Mesenchymal stem cell (in vitro differentiated cells and primary cell): Measurements from ENCODE around the gene OSBPL9.
"Not testable (repeated sequence)": the region's sequence is repeated elsewhere in the genome, so short reads cannot be mapped to it uniquely, and the experiment has no call there.

ENCODE experiments used
- DNase-seq: peaks from one replicate; pipeline ENCODE4 v3.0.0-alpha.2; 2013
- H2AFZ ChIP-seq: one replicate; pipeline ENCODE4 v1.6.1; 2013; ENCODE audit warnings: low read depth, mild to moderate bottlenecking, control low read depth, inconsistent platforms, low read length, moderate library complexity
- H2AK5ac ChIP-seq: 2 replicates; pipeline ENCODE4 v1.6.1; 2013; ENCODE audit warnings: low read length, moderate library complexity, mild to moderate bottlenecking, inconsistent platforms; ENCODE audit not compliant: severe bottlenecking
- H2BK120ac ChIP-seq: one replicate; pipeline ENCODE4 v1.6.1; 2013; ENCODE audit warnings: low read depth, mild to moderate bottlenecking, inconsistent platforms, low read length, moderate library complexity
- H2BK12ac ChIP-seq, 2 experiments: one replicate each; pipeline ENCODE4 v1.6.1; 2013; ENCODE audit warnings: inconsistent platforms in 2 of 2, low read length in 2 of 2, mild to moderate bottlenecking in 2 of 2, moderate library complexity in 2 of 2, control low read depth in 1 of 2
- H2BK15ac ChIP-seq: one replicate; pipeline ENCODE4 v1.6.1; 2013; ENCODE audit warnings: mild to moderate bottlenecking, low read depth, inconsistent platforms; ENCODE audit not compliant: poor library complexity, severe bottlenecking
- H2BK5ac ChIP-seq: 2 replicates; pipeline ENCODE4 v1.6.1; 2013; ENCODE audit warnings: low read depth, mild to moderate bottlenecking, low read length, control low read depth, inconsistent platforms; ENCODE audit not compliant: poor library complexity, severe bottlenecking
- H3K14ac ChIP-seq, 2 experiments: one replicate each; pipeline ENCODE4 v1.6.1; 2013; ENCODE audit warnings: inconsistent platforms in 2 of 2, low read length in 2 of 2, control low read depth in 1 of 2, mild to moderate bottlenecking in 1 of 2, moderate library complexity in 1 of 2
- H3K18ac ChIP-seq, 2 experiments: one replicate each; pipeline ENCODE4 v1.6.1; 2013; ENCODE audit warnings: inconsistent platforms in 2 of 2, low read length in 2 of 2, control low read depth in 1 of 2, low read depth in 1 of 2, mild to moderate bottlenecking in 1 of 2
- H3K23ac ChIP-seq, 2 experiments: one replicate each; pipeline ENCODE4 v1.6.1; 2013; ENCODE audit warnings: inconsistent platforms in 2 of 2, low read length in 2 of 2, mild to moderate bottlenecking in 2 of 2, moderate library complexity in 2 of 2, control low read depth in 1 of 2
- H3K27ac ChIP-seq: 2 replicates; pipeline ENCODE4 v1.5.1; 2013; ENCODE audit warnings: mild to moderate bottlenecking, moderate library complexity, low read length, control low read depth, inconsistent platforms; ENCODE audit not compliant: poor library complexity, severe bottlenecking
- H3K27me3 ChIP-seq, 2 experiments: 2 replicates each; pipeline versions ENCODE4 v1.6.1 to v1.7.0; 2013; ENCODE audit warnings: low read length in 2 of 2, mild to moderate bottlenecking in 2 of 2, moderate library complexity in 2 of 2, control low read depth in 1 of 2, inconsistent platforms in 1 of 2; ENCODE audit not compliant: control insufficient read depth in 1 of 2, insufficient read depth in 1 of 2
- H3K36me3 ChIP-seq, 2 experiments: 2 replicates each; pipeline versions ENCODE4 v1.6.1 to v1.7.0; 2013; ENCODE audit warnings: low read length in 2 of 2, control low read depth in 1 of 2, inconsistent platforms in 1 of 2, low read depth in 1 of 2, mild to moderate bottlenecking in 1 of 2; ENCODE audit not compliant: insufficient read depth in 2 of 2, control insufficient read depth in 1 of 2
- H3K4ac ChIP-seq, 2 experiments: one replicate each; pipeline ENCODE4 v1.6.1; 2013; ENCODE audit warnings: inconsistent platforms in 2 of 2, low read length in 2 of 2, mild to moderate bottlenecking in 2 of 2, moderate library complexity in 2 of 2, control low read depth in 1 of 2, low read depth in 1 of 2
- H3K4me1 ChIP-seq: 2 replicates; pipeline ENCODE4 v1.6.1; 2013; ENCODE audit warnings: low read depth, low read length, control low read depth; ENCODE audit not compliant: control insufficient read depth, insufficient read depth
- H3K4me2 ChIP-seq: 2 replicates; pipeline ENCODE4 v1.6.1; 2013; ENCODE audit warnings: low read length, mild to moderate bottlenecking, inconsistent platforms; ENCODE audit not compliant: poor library complexity, severe bottlenecking
- H3K4me3 ChIP-seq, 2 experiments: 2 replicates each; pipeline versions ENCODE4 v1.5.1 to v1.7.0; 2013; ENCODE audit warnings: low read length in 2 of 2, mild to moderate bottlenecking in 2 of 2, control low read depth in 1 of 2, low read depth in 1 of 2; ENCODE audit not compliant: insufficient read depth in 1 of 2
- H3K79me1 ChIP-seq: replicated peaks from 2 replicates; pipeline ENCODE4 v1.6.1; 2013; ENCODE audit warnings: mild to moderate bottlenecking, control low read depth, low read length, inconsistent platforms; ENCODE audit not compliant: poor library complexity, severe bottlenecking
- H3K9ac ChIP-seq: 2 replicates; pipeline ENCODE4 v1.7.0; 2013; ENCODE audit warnings: mild to moderate bottlenecking, low read length, moderate library complexity
- H3K9me3 ChIP-seq: 2 replicates; pipeline ENCODE4 v1.7.0; 2013; ENCODE audit warnings: mild to moderate bottlenecking, low read length; ENCODE audit not compliant: control insufficient read depth
- H4K8ac ChIP-seq: one replicate; pipeline ENCODE4 v1.6.1; 2013; ENCODE audit warnings: inconsistent platforms, mild to moderate bottlenecking, low read length, moderate library complexity
- H4K91ac ChIP-seq: one replicate; pipeline ENCODE4 v1.6.1; 2013; ENCODE audit warnings: mild to moderate bottlenecking, low read length, inconsistent platforms
- WGBS: methylation state at CpG from one replicate; pipeline ENCODE4 v1.1.7; 2013; ENCODE audit warnings: mixed read lengths; 5-methylcytosine and 5-hydroxymethylcytosine counted together

The OSBPL9 gene

GRCh38 chr1:51731998-51732397, 115.1 kb downstream of the OSBPL9 start:
- Histone ChIP-seq H3K79me1 (peaks cover 16% of the 10 kb centered on the region), H3K4ac (no peak overlapping the region), H3K27me3 (no peaks in the 10 kb centered on the region), H3K9ac (no peak overlapping the region), H3K4me2 (no peak overlapping the region), H3K27ac (no peak overlapping the region), H2AFZ (no peak overlapping the region), H2BK12ac (no peak overlapping the region), H2BK15ac (no peak overlapping the region), H3K18ac (no peak overlapping the region), H2BK120ac (no peak overlapping the region), H3K14ac (no peak overlapping the region), H4K91ac (no peak overlapping the region), H3K4me3 (no peak overlapping the region), H3K9me3 (no peaks in the 10 kb centered on the region), H3K36me3 (no peaks in the 10 kb centered on the region), H3K4me1 (peaks cover 9% of the 10 kb centered on the region), H2BK5ac (no peak overlapping the region), H2AK5ac (no peak overlapping the region), H3K23ac (no peak overlapping the region), H4K8ac (no peak overlapping the region)
- DNase-seq = no peak
- WGBS = 92% methylated on average over 2 of the region's 4 CpGs

GRCh38 chr1:51732701-51733425, 116.0 kb downstream of the OSBPL9 start:
- H4K91ac ChIP-seq = no peak overlapping the region
- no peak overlapping the region for H3K4ac ChIP-seq
- H3K18ac ChIP-seq = no peak overlapping the region
- no peak overlapping the region for H3K9ac ChIP-seq
- H3K27me3 ChIP-seq = no peaks in the 10 kb centered on the region
- H3K4me1 ChIP-seq = peaks cover 9% of the 10 kb centered on the region
- DNase-seq = no peak
- no peaks in the 10 kb centered on the region for H3K36me3 ChIP-seq
- H3K4me2 ChIP-seq = no peak overlapping the region
- no peak overlapping the region for H4K8ac ChIP-seq
- 93% methylated on average over 4 of the region's 4 CpGs for WGBS
- H3K79me1 ChIP-seq = peaks cover 16% of the 10 kb centered on the region
- no peak overlapping the region for H2BK5ac ChIP-seq
- no peak overlapping the region for H2AK5ac ChIP-seq
- no peak overlapping the region for H2BK12ac ChIP-seq
- H2BK15ac ChIP-seq = no peak overlapping the region
- no peak overlapping the region for H3K4me3 ChIP-seq
- no peak overlapping the region for H3K14ac ChIP-seq
- no peaks in the 10 kb centered on the region for H3K9me3 ChIP-seq
- no peak overlapping the region for H3K27ac ChIP-seq
- H2BK120ac ChIP-seq = no peak overlapping the region
- no peak overlapping the region for H3K23ac ChIP-seq
- H2AFZ ChIP-seq = no peak overlapping the region

- H4K91ac ChIP-seq, H3K27me3 ChIP-seq, H2BK12ac ChIP-seq, H2BK120ac ChIP-seq, H3K9ac ChIP-seq, H3K9me3 ChIP-seq, H3K18ac ChIP-seq, H3K4me2 ChIP-seq, H3K27ac ChIP-seq, H3K14ac ChIP-seq, H3K4me1 ChIP-seq, H3K36me3 ChIP-seq, H2BK5ac ChIP-seq, DNase-seq, H2AK5ac ChIP-seq, H3K23ac ChIP-seq, H2BK15ac ChIP-seq, H2AFZ ChIP-seq, H3K4me3 ChIP-seq, H3K4ac ChIP-seq, H4K8ac ChIP-seq: not testable (repeated sequence)
- WGBS = 86% methylated on average over 5 of the region's 7 CpGs
- H3K79me1 ChIP-seq = peaks cover 15% of the 10 kb centered on the region
Measured at GRCh38 chr1:51733426-51733774, 116.5 kb downstream of the OSBPL9 start.

- H2BK120ac ChIP-seq = no peak overlapping the region
- no peak overlapping the region for H2AFZ ChIP-seq
- no peak overlapping the region for H2AK5ac ChIP-seq
- no peak overlapping the region for H3K14ac ChIP-seq
- no peaks in the 10 kb centered on the region for H3K27me3 ChIP-seq
- H3K79me1 ChIP-seq = peaks cover 10% of the 10 kb centered on the region
- no peak overlapping the region for H2BK15ac ChIP-seq
- H3K27ac ChIP-seq = no peak overlapping the region
- peaks cover 7% of the 10 kb centered on the region for H3K4me1 ChIP-seq
- H3K23ac ChIP-seq = no peak overlapping the region
- no peak overlapping the region for H3K18ac ChIP-seq
- 71% methylated on average over 6 of the region's 7 CpGs for WGBS
- H2BK5ac ChIP-seq = no peak overlapping the region
- no peak overlapping the region for H4K91ac ChIP-seq
- H3K4me3 ChIP-seq = no peak overlapping the region
- no peaks in the 10 kb centered on the region for H3K9me3 ChIP-seq
- no peak overlapping the region for H2BK12ac ChIP-seq
- H3K4me2 ChIP-seq = no peak overlapping the region
- H3K9ac ChIP-seq = no peak overlapping the region
- H4K8ac ChIP-seq = no peak overlapping the region
- DNase-seq = no peak
- no peaks in the 10 kb centered on the region for H3K36me3 ChIP-seq
- no peak overlapping the region for H3K4ac ChIP-seq
Measured at GRCh38 chr1:51733793-51734522, 117.1 kb downstream of the OSBPL9 start.
